PFSK-1 (cell line): ENCODE data around the gene RELL1.

Source experiments
- FOXP2 ChIP-seq: optimal IDR thresholded peaks from 2 replicates; pipeline ENCODE3; 2011; ENCODE audit warnings: borderline replicate concordance, control low read depth, inconsistent platforms; ENCODE audit not compliant: insufficient read depth; ENCODE audit errors: extremely low read length, extremely low read depth
- POLR2AphosphoS5 ChIP-seq: IDR thresholded peaks from 2 replicates; pipeline ENCODE4 v1.6.1; 2012; ENCODE audit warnings: low read depth, mild to moderate bottlenecking, control low read depth, low read length, moderate library complexity
- REST ChIP-seq, 2 experiments: IDR thresholded peaks; 2 replicates each; pipeline versions ENCODE4 v1.6.1 to v1.8.0; 2011 to 2012; ENCODE audit warnings: low read depth in 2 of 2, low read length in 2 of 2, control low read depth in 1 of 2, inconsistent platforms in 1 of 2, mild to moderate bottlenecking in 1 of 2, moderate library complexity in 1 of 2; ENCODE audit not compliant: insufficient read depth in 1 of 2
- SIN3A ChIP-seq: IDR thresholded peaks from 2 replicates; pipeline ENCODE4 v1.6.1; 2012; ENCODE audit warnings: mild to moderate bottlenecking, low read length, moderate library complexity, borderline replicate concordance; ENCODE audit not compliant: insufficient read depth
- TAF1 ChIP-seq: IDR thresholded peaks from 2 replicates; pipeline ENCODE4 v1.6.1; 2012; ENCODE audit warnings: low read length, control low read depth, borderline replicate concordance; ENCODE audit not compliant: insufficient read depth

The RELL1 gene

DNA sequence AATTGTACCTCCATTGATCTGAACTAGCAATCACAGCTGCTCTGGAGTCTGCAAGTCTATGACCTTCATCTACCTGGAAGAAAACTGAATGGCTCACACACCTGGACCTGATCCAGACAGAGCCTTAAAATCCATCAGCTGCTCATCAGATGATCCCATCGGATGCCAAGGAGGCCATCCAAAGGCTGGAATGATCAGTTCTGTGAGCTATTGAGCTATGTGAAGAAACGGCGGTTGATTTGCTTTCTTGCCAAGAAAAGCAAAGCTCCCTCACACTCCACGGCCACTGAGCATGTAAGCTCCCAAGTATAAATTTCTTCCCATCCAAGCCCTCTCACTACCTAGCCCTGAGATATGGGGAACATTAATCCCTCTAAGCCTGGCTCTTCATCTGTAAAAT lies 63.1 kb downstream of the RELL1 start:
- no peak for TF ChIP-seq TAF1
- TF ChIP-seq POLR2AphosphoS5: no peak
- TF ChIP-seq REST (IDR thresholded peaks at IDR 0.05; ENCODE audit: insufficient read depth in 1 of 2, low read depth in 2 of 2, low read length in 2 of 2): no peak
- no peak for TF ChIP-seq FOXP2
- no peak for TF ChIP-seq SIN3A

DNA sequence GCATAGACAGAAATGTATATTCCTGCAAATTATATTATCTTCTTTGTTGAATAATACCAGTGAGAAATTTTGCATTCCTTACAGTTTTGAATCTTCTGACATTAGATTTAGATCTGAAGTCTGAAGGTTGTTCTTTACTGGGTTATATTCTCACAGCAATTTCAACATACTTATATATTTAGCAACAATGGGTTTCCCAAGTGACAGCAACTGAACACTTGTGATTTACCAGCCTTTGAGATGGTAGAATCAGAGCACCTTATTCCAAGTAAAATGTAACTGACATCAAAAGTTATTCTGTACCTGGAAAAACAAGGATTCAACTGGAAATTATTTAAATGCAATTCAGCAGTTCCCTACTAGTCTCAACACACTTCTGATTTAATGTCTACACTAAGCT lies 66.0 kb downstream of the RELL1 start:
- TF ChIP-seq FOXP2 (no peak), REST (IDR thresholded peaks at IDR 0.05; ENCODE audit: insufficient read depth in 1 of 2, low read depth in 2 of 2, low read length in 2 of 2) (no peak), TAF1 (no peak), POLR2AphosphoS5 (no peak), SIN3A (no peak)

- no peak for TF ChIP-seq TAF1
- no peak for TF ChIP-seq FOXP2
- TF ChIP-seq POLR2AphosphoS5: no peak
- TF ChIP-seq SIN3A: no peak
- TF ChIP-seq REST (IDR thresholded peaks at IDR 0.05; ENCODE audit: insufficient read depth in 1 of 2, low read depth in 2 of 2, low read length in 2 of 2): no peak
These were observed 70.5 kb downstream of the RELL1 start for GRCh38 chr4:37615720-37616063.

DNA sequence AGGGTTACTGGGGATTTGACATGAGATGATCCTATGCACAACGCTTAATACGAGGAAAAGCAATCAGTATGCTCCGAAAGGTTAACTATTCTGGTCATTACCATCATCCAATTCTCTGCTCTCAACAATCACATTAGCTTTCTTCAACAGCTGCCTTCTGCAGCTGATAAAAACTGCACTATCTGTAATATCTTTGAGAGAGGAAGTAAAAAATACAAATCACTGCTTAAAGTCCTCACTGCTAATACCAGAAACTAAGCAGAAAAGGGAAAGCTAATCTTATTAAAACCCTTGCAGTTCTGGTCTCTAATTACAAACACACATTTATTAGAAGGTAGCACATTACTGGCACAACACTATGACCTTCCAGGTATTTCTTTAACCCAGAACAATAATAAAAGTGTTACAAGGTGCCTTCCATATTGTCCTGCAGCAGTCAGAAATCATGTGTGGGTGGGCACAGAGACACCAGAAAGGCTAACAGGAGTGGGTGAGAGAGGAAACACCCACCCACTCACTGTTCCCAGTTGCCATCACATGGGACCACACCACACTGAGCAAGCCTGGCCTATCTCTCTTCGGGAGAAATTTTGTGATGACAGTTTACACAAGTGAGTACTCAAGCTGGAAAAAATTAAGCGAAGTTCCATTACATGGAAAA lies 71.0 kb downstream of the RELL1 start:
- TF ChIP-seq REST (IDR thresholded peaks at IDR 0.05; ENCODE audit: insufficient read depth in 1 of 2, low read depth in 2 of 2, low read length in 2 of 2): no peak
- no peak for TF ChIP-seq TAF1
- TF ChIP-seq SIN3A: no peak
- TF ChIP-seq POLR2AphosphoS5: no peak
- TF ChIP-seq FOXP2: no peak

DNA sequence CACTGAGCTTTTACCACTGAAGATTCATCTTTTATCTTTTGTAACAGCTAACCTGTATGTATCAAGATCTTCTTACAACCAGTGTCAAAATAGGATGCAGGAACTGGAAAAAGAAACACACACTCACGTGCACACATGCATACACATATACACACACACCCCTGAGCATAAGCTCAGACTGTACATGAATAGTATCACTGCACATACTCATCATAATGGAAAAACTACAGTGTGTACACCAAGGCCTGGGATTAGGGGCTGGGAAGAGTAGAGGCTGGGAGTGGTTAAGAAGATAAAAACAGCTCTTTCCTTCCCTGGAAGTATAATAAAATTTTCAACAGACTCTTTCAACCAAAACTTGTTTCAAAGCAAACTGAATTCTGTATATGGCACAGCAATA lies 73.4 kb downstream of the RELL1 start:
- TF ChIP-seq POLR2AphosphoS5: no peak
- no peak for TF ChIP-seq SIN3A
- no peak for TF ChIP-seq FOXP2
- no peak for TF ChIP-seq REST (IDR thresholded peaks at IDR 0.05; ENCODE audit: insufficient read depth in 1 of 2, low read depth in 2 of 2, low read length in 2 of 2)
- no peak for TF ChIP-seq TAF1
